MM.1S (cell line): ENCODE measurements around the gene KRT39.

Experiments
- DNase-seq: peaks from one replicate; pipeline ENCODE4 v3.0.0-alpha.2; 2015
- H2AFZ ChIP-seq: fragments of 300-600 bp; sonication (generic); 2 replicates; pipeline ENCODE4 v1.6.0; 2016; ENCODE audit warnings: antibody characterized with exemption, low read length
- H3F3A ChIP-seq: fragments of 300-600 bp; sonication (generic); 2 replicates; pipeline ENCODE4 v1.6.1; 2016; ENCODE audit warnings: mild to moderate bottlenecking, antibody characterized with exemption, low read length, moderate library complexity, mixed read lengths; ENCODE audit not compliant: insufficient read depth
- H3K27ac ChIP-seq: fragments of 300-600 bp; sonication (generic); 2 replicates; pipeline ENCODE4 v1.5.1; 2016; ENCODE audit warnings: mild to moderate bottlenecking, low read length
- H3K27me3 ChIP-seq: fragments of 300-600 bp; sonication (generic); replicated peaks from 2 replicates; pipeline ENCODE4 v1.6.0; 2016; ENCODE audit warnings: low read length; ENCODE audit not compliant: insufficient read depth
- H3K36me3 ChIP-seq: fragments of 300-600 bp; sonication (generic); replicated peaks from 2 replicates; pipeline ENCODE4 v1.6.1; 2016; ENCODE audit warnings: mild to moderate bottlenecking, low read length, mixed read lengths; ENCODE audit not compliant: insufficient read depth
- H3K4me1 ChIP-seq: fragments of 300-600 bp; sonication (generic); 2 replicates; pipeline ENCODE4 v1.6.1; 2016; ENCODE audit warnings: low read length, mixed read lengths
- H3K4me2 ChIP-seq: fragments of 300-600 bp; sonication (generic); 2 replicates; pipeline ENCODE4 v1.6.0; 2016; ENCODE audit warnings: low read depth, low read length
- H3K4me3 ChIP-seq: fragments of 300-600 bp; sonication (generic); 2 replicates; pipeline ENCODE4 v1.5.1; 2016; ENCODE audit warnings: low read length, mixed read lengths
- H3K79me2 ChIP-seq: fragments of 300-600 bp; sonication (generic); 2 replicates; pipeline ENCODE4 v1.6.1; 2016; ENCODE audit warnings: mixed run types, low read length, mixed read lengths
- H3K9ac ChIP-seq: fragments of 300-600 bp; sonication (generic); 2 replicates; pipeline ENCODE4 v1.6.1; 2016; ENCODE audit warnings: low read length, mixed read lengths
- H3K9me2 ChIP-seq: fragments of 300-600 bp; sonication (generic); replicated peaks from 2 replicates; pipeline ENCODE4 v1.6.1; 2016; ENCODE audit warnings: mild to moderate bottlenecking, low read length, mixed read lengths; ENCODE audit not compliant: insufficient read depth
- H3K9me3 ChIP-seq: fragments of 300-600 bp; sonication (generic); replicated peaks from 2 replicates; pipeline ENCODE4 v1.6.1; 2016; ENCODE audit warnings: mild to moderate bottlenecking, low read length, mixed read lengths; ENCODE audit not compliant: insufficient read depth
- H4K20me1 ChIP-seq: fragments of 300-600 bp; sonication (generic); 2 replicates; pipeline ENCODE4 v1.6.1; 2016; ENCODE audit warnings: mild to moderate bottlenecking, low read length, moderate library complexity, mixed read lengths; ENCODE audit not compliant: insufficient read depth
- EZH2 ChIP-seq: fragments of 300-600 bp; sonication (generic); optimal IDR thresholded peaks from 2 replicates; pipeline ENCODE3; 2017; ENCODE audit warnings: low read depth, mild to moderate bottlenecking, antibody characterized with exemption, low read length, mixed read lengths
- EZH2phosphoT487 ChIP-seq: fragments of 300-600 bp; sonication (generic); IDR thresholded peaks from 2 replicates; pipeline ENCODE4 v1.6.1; 2018; ENCODE audit warnings: antibody characterized with exemption, low read length
- TF ChIP-seq, protein P1 (sequence below): fragments of 300-600 bp; sonication (generic); IDR thresholded peaks from 2 replicates; pipeline ENCODE4 v1.5.1; 2016; ENCODE audit warnings: antibody characterized with exemption, low read length, mixed read lengths

The KRT39 gene

GRCh38 chr17:40952661-40953060, 14.1 kb downstream of the KRT39 start:
- Histone ChIP-seq H3K4me2 (no peak overlapping the region), H2AFZ (no peak overlapping the region), H3F3A (no peaks in the 10 kb centered on the region), H3K36me3 (no peaks in the 10 kb centered on the region), H3K79me2 (no peaks in the 10 kb centered on the region), H3K9ac (no peak overlapping the region), H3K4me1 (no peaks in the 10 kb centered on the region), H3K27ac (no peak overlapping the region), H3K4me3 (no peak overlapping the region), H4K20me1 (no peaks in the 10 kb centered on the region), H3K9me2 (no peaks in the 10 kb centered on the region), H3K27me3 (no peaks in the 10 kb centered on the region), H3K9me3 (no peaks in the 10 kb centered on the region)
- DNase-seq: no peak
- no peak for TF ChIP-seq EZH2
- TF ChIP-seq, protein P1, sequence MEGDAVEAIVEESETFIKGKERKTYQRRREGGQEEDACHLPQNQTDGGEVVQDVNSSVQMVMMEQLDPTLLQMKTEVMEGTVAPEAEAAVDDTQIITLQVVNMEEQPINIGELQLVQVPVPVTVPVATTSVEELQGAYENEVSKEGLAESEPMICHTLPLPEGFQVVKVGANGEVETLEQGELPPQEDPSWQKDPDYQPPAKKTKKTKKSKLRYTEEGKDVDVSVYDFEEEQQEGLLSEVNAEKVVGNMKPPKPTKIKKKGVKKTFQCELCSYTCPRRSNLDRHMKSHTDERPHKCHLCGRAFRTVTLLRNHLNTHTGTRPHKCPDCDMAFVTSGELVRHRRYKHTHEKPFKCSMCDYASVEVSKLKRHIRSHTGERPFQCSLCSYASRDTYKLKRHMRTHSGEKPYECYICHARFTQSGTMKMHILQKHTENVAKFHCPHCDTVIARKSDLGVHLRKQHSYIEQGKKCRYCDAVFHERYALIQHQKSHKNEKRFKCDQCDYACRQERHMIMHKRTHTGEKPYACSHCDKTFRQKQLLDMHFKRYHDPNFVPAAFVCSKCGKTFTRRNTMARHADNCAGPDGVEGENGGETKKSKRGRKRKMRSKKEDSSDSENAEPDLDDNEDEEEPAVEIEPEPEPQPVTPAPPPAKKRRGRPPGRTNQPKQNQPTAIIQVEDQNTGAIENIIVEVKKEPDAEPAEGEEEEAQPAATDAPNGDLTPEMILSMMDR: no peak
- TF ChIP-seq EZH2phosphoT487: no peak

DNA sequence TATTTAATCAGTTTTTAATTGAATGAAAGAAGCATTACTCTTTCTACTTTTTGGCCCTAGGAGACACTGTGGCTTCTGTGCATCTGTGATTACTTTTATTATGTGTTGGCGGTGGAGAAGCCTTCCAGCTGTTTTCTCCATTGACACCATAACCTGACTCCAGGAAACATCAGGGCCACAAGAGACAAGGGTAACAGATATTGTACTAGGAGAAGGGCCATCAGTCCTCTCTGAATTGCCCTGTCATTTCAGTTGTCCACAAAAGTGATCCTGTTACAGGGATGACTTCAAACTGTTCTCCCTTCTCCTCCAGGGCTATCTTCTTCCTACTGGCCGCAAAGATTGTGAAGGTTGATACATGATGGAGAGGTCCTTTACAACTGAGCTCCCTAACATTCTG, 14.6 kb downstream of the KRT39 start:
- Histone ChIP-seq H4K20me1 (no peaks in the 10 kb centered on the region), H3K4me1 (no peaks in the 10 kb centered on the region), H3K36me3 (no peaks in the 10 kb centered on the region), H3K4me3 (no peak overlapping the region), H3K9me3 (no peaks in the 10 kb centered on the region), H3K9me2 (no peaks in the 10 kb centered on the region), H3K9ac (no peak overlapping the region), H2AFZ (no peak overlapping the region), H3K4me2 (no peak overlapping the region), H3F3A (no peaks in the 10 kb centered on the region), H3K79me2 (no peaks in the 10 kb centered on the region), H3K27ac (no peak overlapping the region), H3K27me3 (no peaks in the 10 kb centered on the region)
- TF ChIP-seq EZH2phosphoT487 (no peak), EZH2 (no peak)
- TF ChIP-seq, protein P1: no peak
- DNase-seq: no peak

DNA sequence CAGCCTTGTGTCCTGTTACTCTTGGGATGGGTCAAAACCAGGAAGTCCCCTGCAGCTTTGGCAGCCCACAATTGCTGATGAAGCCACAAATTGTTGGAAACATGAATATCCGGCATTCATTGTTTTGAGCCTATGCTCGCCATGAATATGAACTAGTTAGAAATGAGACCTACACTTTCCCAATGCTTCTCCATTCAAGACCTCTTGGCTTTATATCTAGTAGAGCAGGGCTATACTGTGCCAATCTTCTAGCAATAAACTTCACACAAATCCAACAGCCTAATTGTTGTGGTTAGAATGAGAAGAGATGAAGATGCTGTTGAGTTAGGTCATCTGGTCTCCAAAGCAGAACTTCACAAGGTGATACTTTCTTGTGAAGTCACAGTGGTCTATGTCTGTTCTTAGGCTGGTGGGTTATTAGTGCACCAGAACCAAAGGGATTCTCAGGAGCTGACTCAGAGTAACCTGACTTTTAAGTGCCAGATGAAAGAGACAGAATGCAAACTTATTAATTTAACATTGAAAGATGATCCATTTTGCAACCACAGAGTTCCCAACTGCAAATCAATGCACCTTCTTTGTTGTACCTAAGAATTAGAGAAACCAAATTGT, 15.6 kb downstream of the KRT39 start:
- no peaks in the 10 kb centered on the region for H3K4me1 ChIP-seq

More for the DNA sequence above, 15.6 kb downstream of the KRT39 start:
- Histone ChIP-seq H3K27ac (no peak overlapping the region), H3K27me3 (no peaks in the 10 kb centered on the region), H3K9me3 (no peaks in the 10 kb centered on the region), H2AFZ (no peak overlapping the region), H3K4me3 (no peak overlapping the region), H3K79me2 (no peaks in the 10 kb centered on the region), H3F3A (no peaks in the 10 kb centered on the region), H3K9me2 (no peaks in the 10 kb centered on the region), H3K36me3 (no peaks in the 10 kb centered on the region), H3K4me2 (no peak overlapping the region), H3K9ac (no peak overlapping the region), H4K20me1 (no peaks in the 10 kb centered on the region)
- no peak for TF ChIP-seq EZH2phosphoT487
- TF ChIP-seq EZH2: no peak
- TF ChIP-seq, protein P1: no peak
- DNase-seq: no peak
